HL-60/S4 treated with phorbol 12-myristate 13-acetate at 8.2 ng/mL for 4 days and 3 days (cell line): ENCODE data around the gene EIPR1.

Source experiments
- in situ Hi-C: fragments of 300-500 bp; cut with MboI; formaldehyde crosslinking; loops from 2 replicates; pipeline ENCODE4 v1.15.0; 2022; ENCODE audit warnings: low sequenced_read_pairs

Gene EIPR1

GRCh38 chr2:3325458-3326181, 52.0 kb downstream of the EIPR1 start:
- in situ Hi-C loops, result no loop called here

- in situ Hi-C loops, result no loop called here
Observed at GRCh38 chr2:3324404-3325281, 53.0 kb downstream of the EIPR1 start.

DNA sequence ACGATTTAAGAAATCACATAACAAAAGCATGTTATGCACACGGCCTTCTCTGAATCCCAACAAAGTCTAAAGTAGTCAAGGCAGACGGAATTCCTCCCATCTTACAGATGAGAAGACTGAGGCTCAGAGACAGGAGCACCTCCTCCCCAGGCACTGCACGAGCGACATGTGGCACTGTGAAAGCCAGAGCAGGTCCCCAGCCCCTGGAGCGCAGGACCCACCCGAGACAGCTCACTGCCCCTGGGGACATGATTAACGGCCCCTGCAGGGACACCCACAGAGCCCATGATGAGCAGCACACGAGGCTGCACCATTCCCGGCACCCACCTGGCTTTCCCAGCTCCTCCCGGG, 53.6 kb downstream of the EIPR1 start:
- in situ Hi-C loops, result no loop called here

GRCh38 chr2:3323360-3324035, 54.1 kb downstream of the EIPR1 start:
- in situ Hi-C loops, result no loop called here

DNA sequence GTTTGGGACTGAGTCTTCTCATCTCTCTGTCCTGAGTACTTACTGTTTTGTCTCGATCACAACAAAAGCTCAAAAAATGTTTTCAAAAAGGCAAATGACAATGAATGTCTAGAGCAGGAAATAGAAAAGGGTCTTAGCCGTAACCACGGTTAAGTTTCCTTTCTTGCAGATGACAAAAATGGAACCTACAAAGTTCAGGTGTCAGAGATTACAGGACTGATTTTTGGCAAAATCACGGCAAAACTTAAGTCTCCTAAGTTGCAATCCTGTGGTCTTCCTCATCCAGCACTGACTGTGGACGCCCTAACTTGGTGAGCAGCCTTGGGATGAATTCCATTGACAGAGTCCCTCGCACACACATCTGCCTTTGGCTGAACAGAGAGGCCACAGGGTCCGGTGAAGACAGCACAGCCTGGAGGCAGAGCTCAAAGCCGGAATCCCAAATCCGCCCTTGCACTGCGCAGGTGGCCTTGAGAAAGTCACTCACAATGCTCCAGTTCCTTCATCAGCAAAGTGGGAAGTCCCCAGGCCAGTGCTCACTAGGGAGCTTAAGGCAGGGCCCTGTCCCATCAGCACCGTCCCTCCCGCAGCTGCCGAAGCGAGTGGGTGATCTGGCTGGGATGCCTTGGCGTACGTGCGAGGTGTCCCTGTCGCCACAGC, 55.2 kb downstream of the EIPR1 start:
- in situ Hi-C loops, result no loop called here

DNA sequence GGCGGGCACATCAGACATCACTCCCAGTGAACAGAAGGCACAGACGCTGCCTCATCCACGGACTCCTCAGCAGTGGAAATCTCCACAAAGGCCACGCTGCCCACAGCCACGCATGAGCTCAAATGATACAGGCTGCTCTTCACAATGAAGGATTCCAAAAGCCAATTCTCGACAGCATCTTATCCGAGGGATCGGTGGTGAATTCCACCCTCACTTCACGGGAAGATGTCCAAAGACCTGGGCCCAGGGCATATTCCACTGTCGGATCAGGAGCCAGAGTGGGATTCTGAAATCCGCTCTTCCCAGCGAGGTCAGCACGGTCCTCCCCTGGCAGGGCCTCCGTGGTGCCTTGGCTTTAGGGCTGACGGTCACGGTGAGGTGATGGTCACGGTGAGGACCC, 55.8 kb downstream of the EIPR1 start:
- in situ Hi-C loops, result no loop called here

DNA sequence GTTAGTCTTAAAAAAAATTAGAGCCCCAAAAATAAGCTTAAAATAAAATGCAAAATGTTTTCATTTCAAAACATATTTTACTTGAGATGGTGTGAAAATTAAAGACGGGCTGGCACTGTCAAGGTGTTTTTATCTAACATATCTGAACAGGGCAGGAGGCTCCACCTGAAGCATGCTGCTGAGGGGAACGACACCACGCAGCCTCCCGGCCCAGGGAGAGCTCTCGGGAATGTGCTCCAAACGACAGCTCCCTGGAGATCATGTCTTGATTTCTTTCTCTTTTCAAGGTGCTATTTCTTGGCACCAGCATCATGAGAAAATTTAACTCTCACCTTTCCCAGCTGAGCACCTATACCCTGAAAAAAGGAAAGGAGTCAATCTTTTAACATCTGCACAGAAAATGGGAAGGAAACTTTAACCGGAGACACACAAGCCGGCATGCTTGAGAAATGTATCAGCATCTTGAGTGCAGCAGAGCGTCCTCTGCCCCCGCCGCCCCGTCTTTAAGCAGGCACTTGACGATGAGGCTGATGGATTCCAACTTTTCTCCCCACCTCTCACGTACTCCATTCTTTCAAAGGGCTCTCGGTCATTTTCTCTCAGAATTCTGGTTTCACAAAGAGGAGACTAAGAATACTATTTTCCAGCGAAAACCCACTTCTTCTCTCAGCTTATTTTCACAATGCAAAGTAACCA, 56.6 kb downstream of the EIPR1 start:
- in situ Hi-C loops, result no loop called here

GRCh38 chr2:3319745-3320566, 57.7 kb downstream of the EIPR1 start:
- in situ Hi-C loops, result no loop called here

DNA sequence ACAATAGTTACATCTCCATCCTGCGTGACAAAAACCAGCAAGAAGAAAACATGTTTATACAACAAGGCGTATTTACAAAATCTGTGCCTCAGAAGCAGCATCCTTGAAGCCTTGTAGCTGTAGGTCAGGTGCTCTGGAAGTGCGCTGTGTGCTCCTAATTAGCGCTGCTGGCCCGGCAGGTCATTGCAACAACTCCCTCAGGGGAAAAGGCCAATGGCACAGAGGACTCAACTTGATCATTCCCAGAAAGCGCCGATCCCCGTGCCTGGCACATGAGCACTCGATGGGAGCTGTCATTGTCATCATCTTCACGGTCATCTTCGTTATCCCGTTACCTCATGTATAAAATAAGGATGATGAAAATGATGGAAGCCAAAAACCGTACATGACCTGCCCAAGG, 58.5 kb downstream of the EIPR1 start:
- in situ Hi-C loops, result no loop called here

DNA sequence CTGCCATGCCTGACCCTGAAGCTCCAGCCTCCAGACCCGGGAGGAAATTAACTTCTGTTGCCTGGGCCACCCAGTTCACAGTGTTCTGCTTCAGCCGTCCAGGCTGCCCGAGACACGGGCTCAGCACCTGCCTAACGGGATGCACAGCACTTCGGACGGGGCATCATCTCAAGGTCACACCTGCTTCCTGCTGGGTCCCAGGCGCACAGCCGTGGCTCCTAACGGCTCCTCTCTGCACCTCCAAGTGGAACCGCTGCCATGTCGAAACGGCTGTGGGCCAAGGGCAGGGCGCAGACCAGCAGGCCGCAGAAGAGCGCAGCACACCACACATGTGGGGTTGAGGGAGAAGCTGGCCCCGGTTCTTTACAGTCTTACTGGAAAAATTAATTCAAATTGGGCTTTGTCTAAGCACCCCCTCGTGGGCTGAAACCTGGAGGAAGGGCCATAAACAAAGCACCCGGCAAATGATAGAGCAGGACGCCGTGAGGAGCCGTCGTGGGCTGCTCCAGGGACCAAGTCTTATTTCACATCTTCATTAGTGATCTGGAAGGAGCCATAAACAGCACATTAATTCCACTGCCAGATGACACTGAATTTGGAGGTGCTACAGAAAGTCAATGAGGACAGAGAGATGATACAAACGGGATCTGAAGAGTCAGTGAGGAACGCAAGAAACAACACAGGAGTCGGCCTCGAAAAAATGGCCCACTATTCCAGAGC, 59.6 kb downstream of the EIPR1 start:
- in situ Hi-C loops, result no loop called here

- in situ Hi-C loops, result no loop called here
Observed at GRCh38 chr2:3317277-3317685, 60.3 kb downstream of the EIPR1 start.

GRCh38 chr2:3316456-3317276, 61.0 kb downstream of the EIPR1 start:
- in situ Hi-C loops, result no loop called here

DNA sequence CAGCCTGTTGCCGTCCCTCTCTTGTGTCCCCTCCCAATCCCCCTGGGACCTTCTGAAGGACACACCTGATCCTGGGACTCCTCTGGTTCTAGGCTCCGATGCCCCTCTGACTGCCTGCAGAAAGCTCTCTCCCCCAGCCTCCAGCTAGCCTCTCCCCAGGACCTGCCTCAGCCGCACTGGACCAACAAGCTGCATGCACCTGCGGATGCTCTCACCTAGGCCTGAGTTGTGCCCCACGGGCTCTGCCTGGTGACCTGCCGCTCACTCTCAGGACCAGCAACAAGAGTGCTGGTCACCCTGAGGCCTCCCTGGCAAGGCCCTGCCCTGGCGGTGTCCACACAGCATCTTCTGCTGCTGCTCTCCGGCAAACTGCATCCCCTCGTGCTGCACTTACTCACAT, 63.0 kb downstream of the EIPR1 start:
- in situ Hi-C loops, result no loop called here

- in situ Hi-C loops, result no loop called here
Observed at GRCh38 chr2:3313781-3314375, 63.7 kb downstream of the EIPR1 start.

- in situ Hi-C loops, result no loop called here
Observed at GRCh38 chr2:3312576-3313345, 64.9 kb downstream of the EIPR1 start.

- in situ Hi-C loops, result no loop called here
Observed at GRCh38 chr2:3311601-3312000, 66.0 kb downstream of the EIPR1 start.
